GM12865 (cell line): Measurements from ENCODE around the gene CDK5R1.

ENCODE experiments used
- DNase-seq: peaks from one replicate; pipeline ENCODE4 v3.0.0; 2010; ENCODE audit warnings: low read depth
- H3K4me3 ChIP-seq: 2 replicates; pipeline ENCODE4 v1.5.1; 2011; ENCODE audit warnings: mild to moderate bottlenecking, low read depth, low read length, control low read depth
- TF ChIP-seq, protein P1 (sequence below): IDR thresholded peaks from 2 replicates; pipeline ENCODE4 v1.5.1; 2011; ENCODE audit warnings: low read length, control low read depth, low read depth, inconsistent platforms; ENCODE audit not compliant: insufficient read depth; ENCODE audit errors: missing control alignments

The CDK5R1 gene

DNA sequence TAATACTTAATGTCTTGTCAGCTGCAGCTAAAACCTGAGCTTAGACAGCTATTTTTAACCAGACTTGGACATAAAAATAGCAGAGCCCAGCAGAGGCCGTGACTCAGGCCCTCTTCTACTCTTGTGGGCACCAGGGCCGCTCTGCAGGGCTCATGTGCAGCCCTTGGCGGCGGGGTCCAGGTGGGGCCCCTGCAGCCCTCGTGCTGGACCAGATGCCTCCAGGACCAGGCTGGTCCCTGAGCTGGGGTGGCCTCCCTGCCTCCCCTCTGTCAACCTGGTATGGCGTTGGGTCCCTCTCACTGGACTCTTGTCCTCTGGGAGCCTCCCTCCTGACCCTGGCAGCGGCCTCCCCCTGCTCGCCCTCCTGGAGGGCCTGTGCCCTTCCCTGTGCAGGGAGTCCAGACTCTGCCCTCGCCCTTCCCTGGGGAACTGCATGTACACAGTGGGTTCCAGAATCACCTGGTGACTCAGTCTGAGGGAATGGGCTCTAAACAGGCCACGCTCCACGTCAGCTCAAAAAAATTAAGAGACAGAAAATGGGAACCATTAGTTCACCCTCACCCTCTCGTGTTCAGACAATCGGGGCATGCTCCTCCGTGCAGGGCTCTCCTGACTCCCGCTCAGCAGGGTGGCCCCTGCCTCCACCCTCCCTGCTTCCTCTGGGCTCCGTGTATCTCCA, 9.7 kb downstream of the CDK5R1 start:
- DNase-seq, result no peak
- H3K4me3 ChIP-seq, result no peak overlapping the region
- TF ChIP-seq, protein P1, sequence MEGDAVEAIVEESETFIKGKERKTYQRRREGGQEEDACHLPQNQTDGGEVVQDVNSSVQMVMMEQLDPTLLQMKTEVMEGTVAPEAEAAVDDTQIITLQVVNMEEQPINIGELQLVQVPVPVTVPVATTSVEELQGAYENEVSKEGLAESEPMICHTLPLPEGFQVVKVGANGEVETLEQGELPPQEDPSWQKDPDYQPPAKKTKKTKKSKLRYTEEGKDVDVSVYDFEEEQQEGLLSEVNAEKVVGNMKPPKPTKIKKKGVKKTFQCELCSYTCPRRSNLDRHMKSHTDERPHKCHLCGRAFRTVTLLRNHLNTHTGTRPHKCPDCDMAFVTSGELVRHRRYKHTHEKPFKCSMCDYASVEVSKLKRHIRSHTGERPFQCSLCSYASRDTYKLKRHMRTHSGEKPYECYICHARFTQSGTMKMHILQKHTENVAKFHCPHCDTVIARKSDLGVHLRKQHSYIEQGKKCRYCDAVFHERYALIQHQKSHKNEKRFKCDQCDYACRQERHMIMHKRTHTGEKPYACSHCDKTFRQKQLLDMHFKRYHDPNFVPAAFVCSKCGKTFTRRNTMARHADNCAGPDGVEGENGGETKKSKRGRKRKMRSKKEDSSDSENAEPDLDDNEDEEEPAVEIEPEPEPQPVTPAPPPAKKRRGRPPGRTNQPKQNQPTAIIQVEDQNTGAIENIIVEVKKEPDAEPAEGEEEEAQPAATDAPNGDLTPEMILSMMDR, result no peak

DNA sequence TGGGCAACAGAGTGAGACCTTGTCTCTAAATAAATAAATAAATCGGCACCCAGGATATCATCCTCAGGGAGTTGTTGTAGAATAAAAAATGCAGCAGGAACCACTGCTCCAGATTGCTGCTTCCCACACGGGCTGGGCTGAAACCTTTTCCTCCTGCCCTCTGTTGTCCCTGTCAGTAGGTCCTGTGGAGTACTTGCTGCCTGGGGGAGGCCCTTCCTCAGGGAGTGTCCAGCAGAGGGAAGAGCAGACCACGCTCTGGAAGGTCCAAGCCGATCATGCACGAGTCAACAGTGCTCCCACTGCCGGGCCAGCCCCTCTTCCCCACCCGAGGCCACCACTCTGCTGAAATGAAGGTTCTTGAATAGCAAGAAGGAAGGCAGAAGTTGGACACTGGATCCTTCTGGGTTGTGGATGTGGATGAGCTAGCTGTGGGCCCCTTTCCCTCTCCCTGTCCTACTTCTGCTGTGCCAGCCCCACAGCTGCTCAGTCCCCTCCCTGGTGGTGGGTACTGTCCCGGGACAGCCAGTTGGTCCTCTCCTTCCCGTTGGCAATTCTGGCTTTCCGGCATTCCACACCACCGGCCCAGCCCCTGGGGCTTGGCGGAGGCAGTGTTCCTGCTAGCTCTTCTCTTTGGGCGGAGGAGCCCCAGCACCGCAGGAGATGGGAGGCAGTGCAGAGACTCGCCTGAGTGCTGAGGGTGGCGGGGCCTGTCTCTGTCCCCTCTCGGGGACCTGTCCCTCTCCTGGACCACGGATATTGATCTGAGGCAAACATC, 10.8 kb downstream of the CDK5R1 start:
- no peak for DNase-seq
- TF ChIP-seq, protein P1, result no peak
- H3K4me3 ChIP-seq, result no peak overlapping the region

DNA sequence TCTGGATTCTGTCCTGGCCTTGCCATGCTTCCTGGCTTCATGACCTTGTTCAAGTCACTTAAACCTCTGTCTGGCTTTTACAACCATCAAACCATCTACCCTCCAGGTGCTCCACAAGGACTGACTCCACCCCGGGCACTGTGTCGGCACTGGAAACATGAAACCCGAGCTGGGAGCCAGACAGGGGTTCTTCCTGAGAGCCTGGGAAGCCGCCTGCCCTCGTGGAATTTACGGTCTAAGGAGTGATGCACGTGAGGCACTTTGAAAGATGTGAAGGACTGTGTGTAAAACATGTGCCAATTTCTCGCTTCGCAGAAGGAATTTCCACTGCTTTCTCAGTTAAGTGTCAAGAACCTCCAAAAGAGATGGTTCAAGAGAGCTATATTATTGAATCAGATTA, 11.6 kb downstream of the CDK5R1 start:
- H3K4me3 ChIP-seq, result no peak overlapping the region
- TF ChIP-seq, protein P1, result no peak
- no peak for DNase-seq

- no peak for DNase-seq
- TF ChIP-seq, protein P1, result no peak
- no peak overlapping the region for H3K4me3 ChIP-seq
These were observed 15.2 kb downstream of the CDK5R1 start for GRCh38 chr17:32502013-32502412.

GRCh38 chr17:32502710-32503109, 15.9 kb downstream of the CDK5R1 start:
- DNase-seq, result no peak
- TF ChIP-seq, protein P1, result no peak
- H3K4me3 ChIP-seq, result no peak overlapping the region

GRCh38 chr17:32503251-32504165, 16.7 kb downstream of the CDK5R1 start:
- TF ChIP-seq, protein P1, result no peak
- DNase-seq, result peak; percentile 97
- H3K4me3 ChIP-seq, result no peak overlapping the region
